Esophagus muscularis mucosa (tissue), 4 donors: ENCODE data around the gene B9D2.

Experiments used
- CTCF ChIP-seq, 3 experiments: fragments of 200-600 bp in 2 of 3; fragments of 450-650 bp in 1 of 3; sonication (generic) in 2 of 3; IDR thresholded peaks; one replicate each; pipeline ENCODE4 v1.5.1; 2017 to 2019; ENCODE audit warnings: antibody characterized with exemption in 3 of 3, mild to moderate bottlenecking in 2 of 3, moderate library complexity in 1 of 3
- EP300 ChIP-seq: sonication (generic); formaldehyde crosslinking; IDR thresholded peaks from one replicate; pipeline ENCODE4 v1.6.1; 2017; ENCODE audit warnings: antibody characterized with exemption
- POLR2A ChIP-seq: fragments of 450-650 bp; IDR thresholded peaks from one replicate; pipeline ENCODE4 v1.6.1; 2017; ENCODE audit warnings: antibody characterized with exemption, moderate library complexity, mild to moderate bottlenecking, low read depth
- POLR2AphosphoS5 ChIP-seq, 2 donors: sonication (generic); formaldehyde crosslinking; IDR thresholded peaks; one replicate each; pipeline ENCODE4 v1.6.1; 2017; ENCODE audit warnings: antibody characterized with exemption in 2 of 2

- no peak for TF ChIP-seq POLR2A
- TF ChIP-seq CTCF (IDR thresholded peaks at IDR 0.05) = no peak
- TF ChIP-seq EP300 = no peak
- no peak for TF ChIP-seq POLR2AphosphoS5 (IDR thresholded peaks at IDR 0.05)
Observed at GRCh38 chr19:41320185-41320518, 43.8 kb downstream of the B9D2 start.
